Left ventricle myocardium inferior (tissue), 1 donor: ENCODE data around the gene COLEC11. TPM values are rescaled to one million over a fixed set of nuclear protein-coding genes. Genes with fewer than 3 reads are reported as not detected.

ENCODE experiments used
- DNase-seq: peaks from one replicate; pipeline ENCODE4 v3.0.0-alpha.2; 2020
- H3K27ac ChIP-seq: fragments of 200-600 bp; replicated peaks from 2 replicates; pipeline ENCODE4 v1.8.0; 2021
- H3K27me3 ChIP-seq: fragments of 200-600 bp; 2 replicates; pipeline ENCODE4 v1.8.0; 2021; ENCODE audit warnings: low read depth
- H3K36me3 ChIP-seq: fragments of 200-600 bp; 2 replicates; pipeline ENCODE4 v1.8.0; 2021
- H3K4me1 ChIP-seq: fragments of 200-600 bp; 2 replicates; pipeline ENCODE4 v1.8.0; 2021
- H3K4me3 ChIP-seq: fragments of 200-600 bp; 2 replicates; pipeline ENCODE4 v1.8.0; 2021; ENCODE audit warnings: mild to moderate bottlenecking, moderate library complexity
- H3K9me3 ChIP-seq: fragments of 200-600 bp; replicated peaks from 2 replicates; pipeline ENCODE4 v1.8.0; 2021
- intact Hi-C: fragments of 100-400 bp; cut with micrococcal nuclease; formaldehyde crosslinking; loops from one replicate; pipeline ENCODE4 v1.11.0; 2022
- total RNA-seq: library from RNA; stranded (reverse); fragmentation: NEBNext Ultra II Directional; extraction: Animal tissue kit (Norgen Biotek cat#: 25700); gene quantifications from one replicate; pipeline ENCODE4 v1.2.1, GENCODE V29; 2021
- TF ChIP-seq, protein P1 (sequence below): fragments of 200-600 bp; IDR thresholded peaks from 2 replicates; pipeline ENCODE4 v1.8.0; 2021; ENCODE audit warnings: antibody characterized with exemption, mild to moderate bottlenecking, borderline replicate concordance
- donor health status: DM: no; HTN: yes; CAD: no; lungs with severe emphysema.

COLEC11 gene
- total RNA-seq, 1 donor from 2014 or later: 4.9 TPM

DNA sequence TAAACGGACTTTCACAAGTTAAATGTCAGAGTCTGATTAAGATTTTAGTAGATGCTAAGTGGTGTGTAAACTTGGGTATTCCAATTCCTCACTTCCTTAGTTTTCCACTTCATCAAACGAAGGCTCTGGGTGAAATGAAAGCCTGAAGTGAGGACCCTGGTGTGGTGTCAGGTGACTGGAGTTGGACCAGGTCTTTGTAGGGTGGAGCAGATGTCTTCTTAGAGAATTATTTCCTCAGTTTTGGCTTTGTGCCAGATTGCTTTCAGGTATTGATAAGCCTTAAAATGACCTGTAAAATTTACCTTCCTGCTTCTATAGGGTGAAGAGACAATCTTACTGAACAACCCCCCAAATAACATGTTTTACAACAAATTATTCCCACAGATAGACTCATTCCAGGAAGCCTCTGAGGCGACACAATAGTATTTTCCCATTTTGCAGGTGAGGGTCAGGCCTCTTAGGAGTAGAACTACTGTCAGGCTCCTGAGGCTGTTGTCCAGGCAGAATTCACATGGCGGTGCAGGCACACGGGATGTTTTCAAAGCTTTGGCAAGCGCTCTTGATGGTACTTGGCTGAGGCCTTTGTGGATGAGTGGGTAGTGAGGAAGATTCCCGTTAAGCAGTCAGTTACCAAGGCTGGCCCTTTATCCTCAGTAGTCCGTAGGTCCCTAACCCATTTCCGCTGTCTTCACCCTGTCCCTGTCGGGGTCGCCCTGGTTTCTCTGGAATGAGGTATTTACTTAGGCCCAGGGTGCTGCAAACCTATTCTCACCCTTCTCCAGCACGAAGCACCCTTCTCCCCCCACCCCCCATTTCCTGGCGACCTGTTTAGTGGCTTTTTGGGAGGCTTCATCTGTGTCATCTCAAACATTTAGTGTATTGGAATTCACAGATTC, 13.3 kb upstream of the COLEC11 start:
- H3K27me3 ChIP-seq: no peaks in the 10 kb centered on the region
- no peak overlapping the region for H3K27ac ChIP-seq
- H3K4me3 ChIP-seq: no peak overlapping the region
- peaks cover 59% of the 10 kb centered on the region for H3K4me1 ChIP-seq
- H3K36me3 ChIP-seq: peaks cover 78% of the 10 kb centered on the region
- intact Hi-C loops: no loop called here
- TF ChIP-seq, protein P1, sequence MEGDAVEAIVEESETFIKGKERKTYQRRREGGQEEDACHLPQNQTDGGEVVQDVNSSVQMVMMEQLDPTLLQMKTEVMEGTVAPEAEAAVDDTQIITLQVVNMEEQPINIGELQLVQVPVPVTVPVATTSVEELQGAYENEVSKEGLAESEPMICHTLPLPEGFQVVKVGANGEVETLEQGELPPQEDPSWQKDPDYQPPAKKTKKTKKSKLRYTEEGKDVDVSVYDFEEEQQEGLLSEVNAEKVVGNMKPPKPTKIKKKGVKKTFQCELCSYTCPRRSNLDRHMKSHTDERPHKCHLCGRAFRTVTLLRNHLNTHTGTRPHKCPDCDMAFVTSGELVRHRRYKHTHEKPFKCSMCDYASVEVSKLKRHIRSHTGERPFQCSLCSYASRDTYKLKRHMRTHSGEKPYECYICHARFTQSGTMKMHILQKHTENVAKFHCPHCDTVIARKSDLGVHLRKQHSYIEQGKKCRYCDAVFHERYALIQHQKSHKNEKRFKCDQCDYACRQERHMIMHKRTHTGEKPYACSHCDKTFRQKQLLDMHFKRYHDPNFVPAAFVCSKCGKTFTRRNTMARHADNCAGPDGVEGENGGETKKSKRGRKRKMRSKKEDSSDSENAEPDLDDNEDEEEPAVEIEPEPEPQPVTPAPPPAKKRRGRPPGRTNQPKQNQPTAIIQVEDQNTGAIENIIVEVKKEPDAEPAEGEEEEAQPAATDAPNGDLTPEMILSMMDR: no peak
- DNase-seq: no peak
- H3K9me3 ChIP-seq: no peaks in the 10 kb centered on the region

DNA sequence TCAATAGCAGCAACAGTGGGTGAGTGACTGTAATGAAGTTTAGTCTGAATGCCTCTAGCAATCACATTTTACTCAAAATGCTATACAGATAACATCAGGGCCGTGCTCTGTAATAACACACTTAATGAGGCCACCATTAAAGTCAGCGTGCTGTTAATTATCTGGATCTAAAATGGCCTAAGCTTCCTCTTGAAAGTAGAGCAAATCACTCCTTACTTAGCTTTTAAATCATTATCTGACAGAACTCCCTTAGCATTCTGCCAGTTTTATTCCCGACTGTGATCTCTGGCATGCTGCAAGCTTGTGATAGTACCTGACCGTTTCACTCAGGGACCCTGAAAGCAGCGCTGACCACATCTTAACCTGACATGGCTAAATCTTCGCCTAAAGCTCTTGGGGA, 10.8 kb upstream of the COLEC11 start:
- H3K27ac ChIP-seq: peak overlapping the region; percentile 87
- H3K4me1 ChIP-seq: peaks cover 44% of the 10 kb centered on the region
- DNase-seq: no peak
- no peak overlapping the region for H3K4me3 ChIP-seq
- no peaks in the 10 kb centered on the region for H3K9me3 ChIP-seq
- intact Hi-C loops: no loop called here
- peaks cover 54% of the 10 kb centered on the region for H3K36me3 ChIP-seq
- no peaks in the 10 kb centered on the region for H3K27me3 ChIP-seq
- TF ChIP-seq, protein P1: no peak

DNA sequence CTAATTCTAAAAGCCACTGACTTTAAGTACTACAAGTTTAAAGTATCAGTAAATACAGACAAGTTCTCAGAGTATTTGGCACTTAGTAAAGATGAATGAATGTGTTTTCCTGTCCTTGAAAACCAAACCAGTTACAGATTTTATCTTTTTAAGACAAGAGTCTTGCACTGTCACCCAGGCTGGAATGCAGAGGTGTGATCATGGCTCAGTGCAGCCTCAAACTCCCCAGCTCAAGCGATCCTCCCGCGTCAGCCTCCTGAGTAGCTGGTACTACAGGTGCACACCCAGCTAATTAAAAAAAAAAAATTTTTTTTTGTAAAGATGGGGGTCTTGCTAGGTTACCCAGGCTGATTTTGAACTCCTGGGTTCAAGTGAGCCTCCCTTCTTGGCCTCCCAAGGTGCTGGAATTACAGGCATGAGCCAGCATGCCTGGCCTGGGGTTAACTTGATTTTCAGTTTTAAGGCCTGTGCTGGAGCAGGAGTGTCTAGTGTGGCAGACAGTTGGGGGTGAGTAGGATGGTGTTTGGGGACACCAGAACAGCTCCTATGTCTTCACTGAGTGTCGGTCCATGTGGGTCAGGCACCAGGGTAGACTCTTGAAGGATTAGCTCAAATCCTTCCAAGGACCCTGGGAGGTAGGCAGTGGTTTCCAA, 10.2 kb upstream of the COLEC11 start:
- TF ChIP-seq, protein P1: no peak
- Histone ChIP-seq H3K4me3 (peak overlapping the region; percentile 49), H3K4me1 (peaks cover 39% of the 10 kb centered on the region), H3K27ac (peak overlapping the region; percentile 87), H3K9me3 (no peaks in the 10 kb centered on the region), H3K36me3 (peaks cover 47% of the 10 kb centered on the region), H3K27me3 (no peaks in the 10 kb centered on the region)
- no peak for DNase-seq
- intact Hi-C loops: no loop called here

DNA sequence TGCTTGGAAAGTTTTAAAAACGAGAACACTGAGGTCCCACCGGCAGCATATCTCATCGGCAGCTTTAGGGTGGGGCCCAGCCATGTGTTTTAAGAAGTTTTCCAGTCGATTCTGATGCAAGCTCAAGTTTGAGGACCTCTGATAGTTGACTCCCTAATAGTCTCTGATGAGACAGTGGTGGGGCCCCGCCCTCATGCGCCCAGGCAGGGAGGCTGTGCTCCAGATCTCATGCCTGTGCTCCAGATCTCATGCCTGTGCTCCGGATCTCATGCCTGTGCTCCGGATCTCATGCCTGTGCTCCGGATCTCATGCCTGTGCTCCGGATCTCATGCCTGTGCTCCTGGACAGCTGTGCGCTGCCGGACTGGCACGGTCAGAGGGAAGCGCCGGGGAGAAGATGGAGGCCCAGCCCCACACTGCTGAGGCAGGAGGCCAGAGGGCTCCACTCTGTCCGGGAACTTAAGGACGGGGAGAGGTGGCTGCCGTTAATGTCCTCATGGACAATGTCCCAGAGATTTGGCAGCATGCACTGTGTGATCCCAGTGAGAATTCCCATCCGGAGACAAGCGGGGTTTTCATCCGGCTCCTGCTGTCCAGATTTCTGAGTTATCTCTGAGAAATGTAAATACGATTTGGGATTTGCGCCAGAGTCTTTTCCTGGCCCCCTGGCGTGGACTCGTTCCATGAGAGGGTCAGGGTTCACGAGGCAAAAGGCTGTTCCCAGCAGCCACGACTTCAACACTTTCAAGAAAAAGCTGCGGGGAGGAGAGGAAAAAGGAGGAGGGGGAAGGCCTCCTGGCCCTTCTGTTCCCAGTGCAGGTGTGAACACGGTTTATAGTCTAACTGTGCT, 9.4 kb upstream of the COLEC11 start:
- DNase-seq: peak; percentile 73
- H3K4me3 ChIP-seq: peak overlapping the region; percentile 49
- peaks cover 39% of the 10 kb centered on the region for H3K4me1 ChIP-seq
- intact Hi-C loops: no loop called here
- peak overlapping the region; percentile 87 for H3K27ac ChIP-seq
- peaks cover 40% of the 10 kb centered on the region for H3K36me3 ChIP-seq
- no peaks in the 10 kb centered on the region for H3K9me3 ChIP-seq
- TF ChIP-seq, protein P1: no peak
- H3K27me3 ChIP-seq: no peaks in the 10 kb centered on the region

DNA sequence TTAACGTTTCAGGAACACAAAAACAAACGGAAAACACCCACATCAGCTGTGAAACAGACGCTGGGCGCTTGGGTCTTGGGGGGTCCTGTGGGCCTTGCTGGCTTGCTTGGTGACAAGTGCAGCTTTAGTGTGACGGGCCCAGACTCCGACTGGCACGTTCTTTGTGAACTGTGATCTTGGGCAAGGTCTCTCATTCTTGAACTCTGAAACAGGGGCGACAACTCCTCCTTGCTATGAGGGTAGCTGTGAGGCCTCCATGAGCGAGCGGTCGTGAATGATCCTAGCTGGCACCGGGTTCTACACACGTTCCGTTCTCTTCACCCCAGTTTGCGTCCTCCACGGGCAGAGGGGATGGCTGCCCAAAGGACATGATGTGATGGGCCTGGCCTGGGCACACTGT, 8.7 kb upstream of the COLEC11 start:
- Histone ChIP-seq H3K4me3 (peak overlapping the region; percentile 49), H3K36me3 (peaks cover 32% of the 10 kb centered on the region), H3K4me1 (peaks cover 39% of the 10 kb centered on the region), H3K9me3 (no peaks in the 10 kb centered on the region), H3K27ac (peak overlapping the region; percentile 87), H3K27me3 (no peaks in the 10 kb centered on the region)
- no peak for DNase-seq
- intact Hi-C loops: no loop called here
- TF ChIP-seq, protein P1: no peak
